ENCODE measurements around the gene SMARCA2.

DNA sequence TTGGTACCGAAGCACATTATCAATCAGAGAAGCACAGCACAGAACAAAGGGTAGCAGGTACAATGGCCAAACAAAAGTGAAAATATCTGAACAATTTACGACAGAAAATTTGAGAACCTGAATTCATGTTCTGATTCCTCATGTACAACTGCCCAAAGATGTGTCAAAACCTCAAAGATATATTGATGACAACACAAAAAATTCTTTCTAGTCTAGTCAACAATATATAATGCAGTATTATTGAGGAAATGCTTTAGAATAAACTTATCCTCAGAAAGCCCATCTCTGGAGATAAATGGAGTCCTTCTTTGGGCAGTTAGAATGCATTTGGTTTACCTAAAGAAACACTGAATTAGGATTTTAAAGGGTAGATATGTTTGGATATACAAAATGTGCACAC is 6.8 kb upstream of the SMARCA2 start:
- no peak for TF ChIP-seq CTCF (IDR thresholded peaks at IDR 0.05; ENCODE audit: poor library complexity, severe bottlenecking)
- no peak for TF ChIP-seq EP300 (conservative IDR thresholded peaks at IDR 0.05; ENCODE audit: poor library complexity, severe bottlenecking)
